K562 (cell line): ENCODE data around the gene NDFIP1. TPM values are rescaled to one million over a fixed set of nuclear protein-coding genes. Genes with fewer than 3 reads are reported as not detected.

ENCODE experiments used
- CHD7 ChIP-seq: fragments of 200-600 bp; sonication (generic); IDR thresholded peaks from one replicate; pipeline ENCODE4 v1.6.1; 2012; ENCODE audit warnings: mild to moderate bottlenecking, low read depth, low read length, inconsistent platforms
- FOXJ3 ChIP-seq: sonication (generic); formaldehyde crosslinking; IDR thresholded peaks from 2 replicates; pipeline ENCODE4 v1.4.0; 2020; ENCODE audit warnings: mild to moderate bottlenecking, missing genetic modification reagents
- MED1 ChIP-seq: sonication (generic); formaldehyde crosslinking; IDR thresholded peaks from 2 replicates; pipeline ENCODE4 v1.8.1; 2023; ENCODE audit warnings: missing genetic modification reagents, borderline replicate concordance
- PYGO2 ChIP-seq: fragments of 450-650 bp; IDR thresholded peaks from 2 replicates; pipeline ENCODE4 v1.6.1; 2016; ENCODE audit warnings: mild to moderate bottlenecking, missing genetic modification characterization, moderate library complexity, missing compliant biosample characterization
- REST ChIP-seq, 2 experiments: fragments of 450-650 bp; formaldehyde crosslinking in 1 of 2; IDR thresholded peaks; 2 replicates each; pipeline versions ENCODE4 v1.4.0 to v1.6.1; 2014 to 2020; ENCODE audit warnings: mild to moderate bottlenecking in 2 of 2, borderline replicate concordance in 1 of 2, low read depth in 1 of 2
- SAFB ChIP-seq: fragments of 200-400 bp; formaldehyde crosslinking; IDR thresholded peaks from 2 replicates; pipeline ENCODE4 v1.6.1; 2017; ENCODE audit warnings: low read depth, low read length, borderline replicate concordance
- polyA plus RNA-seq, 8 experiments: library from polyadenylated mRNA; depleted of rRNA in 4 of 8; stranded (reverse) in 5 of 8; unstranded in 3 of 8; fragments of >200 nt; fragmentation: Nextera tagmentation in 2 of 8; fragmentation: Illumina TruSeq in 1 of 8; extraction: Ambion mirVana in 2 of 8; extraction: Trizol in 1 of 8; gene quantifications; 2 replicates each; pipeline versions ENCODE4 v1.2.1 to v1.2.3, GENCODE V29; 2011 to 2014; ENCODE audit warnings: inconsistent platforms in 1 of 8, missing spikeins in 1 of 8
- total RNA-seq, 7 experiments: library from RNA; depleted of rRNA in 6 of 7; stranded (reverse); fragments of >200 nt in 6 of 7; fragmentation: Illumina TruSeq in 2 of 7; extraction: Trizol in 2 of 7; gene quantifications; 2 replicates each; pipeline versions ENCODE4 v1.2.1 to v1.2.3, GENCODE V29; 2011 to 2021; ENCODE audit warnings: low replicate concordance in 1 of 7

Gene NDFIP1
- total and polyA plus RNA-seq, 9 of the 15 experiments (the other 6 are each of a cell fraction or from before 2014, with no cell fraction given), result 5.3 to 37.5 (median 31.9) TPM

- TF ChIP-seq CHD7, result no peak
- no peak for TF ChIP-seq PYGO2
- TF ChIP-seq REST (IDR thresholded peaks at IDR 0.05; ENCODE audit: borderline replicate concordance), result peak; percentile 96
- TF ChIP-seq REST (CRISPR knock-in tag; IDR thresholded peaks at IDR 0.05; ENCODE audit: low read depth), result no peak
- no peak for TF ChIP-seq SAFB
- 0 out of 2 replicates have a peak, but pooled peaks have one; percentile 55 for TF ChIP-seq MED1 (CRISPR knock-in tag)
- TF ChIP-seq FOXJ3 (CRISPR knock-in tag), result no peak
These were observed at the start of gene NDFIP1 (continued) for GRCh38 chr5:142108432-142109330.
